H9 (cell line): ENCODE measurements around the gene ITPK1. TPM values are rescaled to one million over a fixed set of nuclear protein-coding genes. Genes with fewer than 3 reads are reported as not detected.

ENCODE experiments used
- DNase-seq: peaks from one replicate; pipeline ENCODE4 v3.0.0-alpha.2; 2017
- H2AFZ ChIP-seq: one replicate; pipeline ENCODE4 v1.6.1; 2013; ENCODE audit warnings: mild to moderate bottlenecking, low read length, control low read depth, moderate library complexity
- H2AK5ac ChIP-seq: 2 replicates; pipeline ENCODE4 v1.6.1; 2013; ENCODE audit warnings: low read length, control low read depth, mixed read lengths; ENCODE audit not compliant: insufficient read length
- H2BK120ac ChIP-seq: one replicate; pipeline ENCODE4 v1.6.1; 2013; ENCODE audit warnings: low read depth, mild to moderate bottlenecking, low read length, control low read depth, inconsistent platforms; ENCODE audit not compliant: poor library complexity, severe bottlenecking
- H2BK12ac ChIP-seq: 2 replicates; pipeline ENCODE4 v1.6.1; 2013; ENCODE audit warnings: low read length, control low read depth, mixed read lengths, low read depth; ENCODE audit not compliant: insufficient read length
- H2BK15ac ChIP-seq: 2 replicates; pipeline ENCODE4 v1.6.1; 2013; ENCODE audit warnings: low read depth, low read length, control low read depth
- H2BK20ac ChIP-seq: one replicate; pipeline ENCODE4 v1.6.1; 2013; ENCODE audit warnings: low read depth, mild to moderate bottlenecking, low read length, control low read depth, inconsistent platforms; ENCODE audit not compliant: poor library complexity, severe bottlenecking
- H2BK5ac ChIP-seq: 2 replicates; pipeline ENCODE4 v1.6.1; 2013; ENCODE audit warnings: low read length, control low read depth, mixed read lengths; ENCODE audit not compliant: insufficient read length
- H3K14ac ChIP-seq: 2 replicates; pipeline ENCODE4 v1.6.1; 2013; ENCODE audit warnings: low read length, control low read depth; ENCODE audit not compliant: insufficient read depth
- H3K18ac ChIP-seq: 2 replicates; pipeline ENCODE4 v1.6.1; 2013; ENCODE audit warnings: low read depth, mild to moderate bottlenecking, mixed read lengths, low read length, control low read depth; ENCODE audit not compliant: insufficient read length
- H3K23ac ChIP-seq: 2 replicates; pipeline ENCODE4 v1.6.1; 2013; ENCODE audit warnings: low read length, control low read depth, mixed read lengths, low read depth; ENCODE audit not compliant: insufficient read length
- H3K23me2 ChIP-seq: 2 replicates; pipeline ENCODE4 v1.6.1; 2013; ENCODE audit warnings: low read depth, mild to moderate bottlenecking, mixed read lengths, low read length, control low read depth; ENCODE audit not compliant: insufficient read length, poor library complexity, severe bottlenecking
- H3K27ac ChIP-seq: 2 replicates; pipeline ENCODE4 v1.5.1; 2013; ENCODE audit warnings: low read length, control low read depth, mixed read lengths, low read depth; ENCODE audit not compliant: insufficient read length
- H3K27me3 ChIP-seq: 2 replicates; pipeline ENCODE4 v1.6.1; 2013; ENCODE audit warnings: low read length, control low read depth, inconsistent platforms; ENCODE audit not compliant: insufficient read depth
- H3K4ac ChIP-seq: 2 replicates; pipeline ENCODE4 v1.6.1; 2013; ENCODE audit warnings: low read depth, mild to moderate bottlenecking, control low read depth, inconsistent platforms, low read length, moderate library complexity
- H3K4me1 ChIP-seq: 2 replicates; pipeline ENCODE4 v1.6.1; 2013; ENCODE audit warnings: low read length, control low read depth, inconsistent platforms; ENCODE audit not compliant: insufficient read depth
- H3K4me2 ChIP-seq: 2 replicates; pipeline ENCODE4 v1.6.1; 2013; ENCODE audit warnings: low read length, control low read depth, mixed read lengths; ENCODE audit not compliant: insufficient read length, insufficient read depth
- H3K56ac ChIP-seq: 2 replicates; pipeline ENCODE4 v1.6.1; 2013; ENCODE audit warnings: low read depth, mild to moderate bottlenecking, mixed read lengths, low read length, control low read depth; ENCODE audit not compliant: insufficient read length
- H3K79me1 ChIP-seq: 2 replicates; pipeline ENCODE4 v1.6.1; 2013; ENCODE audit warnings: low read depth, mild to moderate bottlenecking, moderate library complexity, low read length, control low read depth, inconsistent platforms; ENCODE audit not compliant: insufficient read depth, poor library complexity, severe bottlenecking
- H3K79me2 ChIP-seq: 2 replicates; pipeline ENCODE4 v1.6.1; 2013; ENCODE audit warnings: low read length, control low read depth, inconsistent platforms; ENCODE audit not compliant: insufficient read depth
- H3K9ac ChIP-seq: 2 replicates; pipeline ENCODE4 v1.6.1; 2013; ENCODE audit warnings: low read length, control low read depth, mixed read lengths; ENCODE audit not compliant: insufficient read length; ENCODE audit errors: extremely low read depth
- H3K9me3 ChIP-seq: one replicate; pipeline ENCODE4 v1.6.1; 2013; ENCODE audit warnings: low read depth, low read length, inconsistent platforms; ENCODE audit not compliant: control insufficient read depth
- H3T11ph ChIP-seq: one replicate; pipeline ENCODE4 v1.6.1; 2013; ENCODE audit warnings: mild to moderate bottlenecking, low read length, control low read depth, inconsistent platforms
- H4K20me1 ChIP-seq: one replicate; pipeline ENCODE4 v1.6.1; 2013; ENCODE audit not compliant: control insufficient read depth, insufficient read length, insufficient read depth
- H4K5ac ChIP-seq: 2 replicates; pipeline ENCODE4 v1.6.1; 2013; ENCODE audit warnings: low read depth, mild to moderate bottlenecking, mixed read lengths, low read length, control low read depth; ENCODE audit not compliant: insufficient read length
- H4K8ac ChIP-seq: replicated peaks from 2 replicates; pipeline ENCODE4 v1.6.1; 2013; ENCODE audit warnings: low read length, control low read depth, mixed read lengths, low read depth; ENCODE audit not compliant: insufficient read length
- H4K91ac ChIP-seq: 2 replicates; pipeline ENCODE4 v1.6.1; 2013; ENCODE audit warnings: low read depth, mild to moderate bottlenecking, moderate library complexity, mixed read lengths, low read length, control low read depth; ENCODE audit not compliant: insufficient read length
- H3K27ac Mint-ChIP-seq, 3 experiments: 2 replicates in 2 of 3; 3 replicates in 1 of 3; pipeline ENCODE4 v1.8.0; 2020 to 2021; ENCODE audit warnings: mixed read lengths in 3 of 3, mild to moderate bottlenecking in 1 of 3, moderate library complexity in 1 of 3
- H3K27me3 Mint-ChIP-seq: 2 replicates; pipeline ENCODE4 v1.8.0; 2021; ENCODE audit warnings: low read depth, mild to moderate bottlenecking, moderate library complexity, mixed read lengths
- H3K36me3 Mint-ChIP-seq, 3 experiments: 2 replicates in 2 of 3; 3 replicates in 1 of 3; pipeline ENCODE4 v1.8.0; 2020 to 2021; ENCODE audit warnings: low read depth in 3 of 3, mixed read lengths in 3 of 3; ENCODE audit not compliant: insufficient read depth in 1 of 3
- H3K4me1 Mint-ChIP-seq, 2 experiments: 2 replicates each; pipeline ENCODE4 v1.8.0; 2020; ENCODE audit warnings: mixed read lengths in 2 of 2
- H3K4me3 Mint-ChIP-seq, 2 experiments: 2 replicates in 1 of 2; 3 replicates in 1 of 2; pipeline ENCODE4 v1.8.0; 2020 to 2021; ENCODE audit warnings: mild to moderate bottlenecking in 2 of 2, mixed read lengths in 2 of 2, moderate library complexity in 1 of 2
- H3K9me3 Mint-ChIP-seq, 2 experiments: 2 replicates in 1 of 2; 3 replicates in 1 of 2; pipeline ENCODE4 v1.8.0; 2020; ENCODE audit warnings: mild to moderate bottlenecking in 2 of 2, mixed read lengths in 2 of 2, moderate library complexity in 1 of 2
- CTCF ChIP-seq: fragments of 200-600 bp; sonication (generic); conservative IDR thresholded peaks from 3 replicates; pipeline ENCODE4 v1.8.0; 2021; ENCODE audit warnings: antibody characterized with exemption, mild to moderate bottlenecking
- WGBS: extraction: QIAGEN DNeasy Blood & Tissue Kit; methylation state at CpG from one replicate; pipeline ENCODE4 v1.1.7; 2013; ENCODE audit warnings: missing lambda C conversion rate, low lambda C conversion rate, mixed read lengths; ENCODE audit not compliant: insufficient read length; ENCODE audit errors: extremely low coverage; 5-methylcytosine and 5-hydroxymethylcytosine counted together
- total RNA-seq: library from RNA; stranded (reverse); gene quantifications from 2 replicates; pipeline ENCODE4 v1.2.1, GENCODE V29; 2021

Gene ITPK1
- total RNA-seq, 1 experiment from 2014 or later, result 92.7 TPM

DNA sequence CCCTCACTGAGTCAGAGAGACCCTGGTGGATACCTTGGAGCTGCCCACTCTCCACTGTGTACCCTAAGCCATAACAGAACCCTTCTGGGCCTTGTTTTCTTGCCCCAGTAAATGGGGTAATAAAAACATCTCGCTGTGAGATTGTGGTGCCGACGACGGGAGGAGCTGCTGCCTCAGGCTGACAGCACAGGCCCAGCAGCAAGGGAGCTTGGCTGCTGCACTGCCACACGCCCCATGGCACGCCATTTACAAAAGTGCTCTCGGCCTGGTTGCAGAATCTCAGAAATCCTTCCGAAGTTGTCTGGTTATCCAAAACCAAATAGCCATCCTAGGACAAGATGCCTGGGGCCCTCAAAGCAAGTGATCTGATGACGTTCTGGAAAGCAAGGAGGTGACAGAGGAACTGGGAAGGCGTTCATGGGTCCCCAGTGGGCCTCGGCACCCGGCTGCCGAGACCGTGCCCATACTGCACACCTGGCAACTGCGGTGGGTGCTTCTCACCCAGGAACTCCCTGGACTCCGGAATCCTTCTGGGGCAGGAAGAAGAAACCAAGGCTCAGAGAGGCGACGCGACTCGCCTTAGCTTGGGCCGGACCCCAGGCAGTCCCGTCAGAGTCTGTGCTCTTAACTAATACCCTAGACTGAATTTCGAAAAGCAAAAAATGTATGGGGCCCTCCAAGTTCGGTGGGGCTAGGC is 166.1 kb downstream of the ITPK1 start:
- peak overlapping the region in 1 of 3 experiments; percentile 40; a peak in 3 of 7 replicates for H3K27ac Mint-ChIP-seq
- no peak overlapping the region for H3K27ac ChIP-seq
- no peak overlapping the region; the same call in 1 of the 2 replicates for H3K14ac ChIP-seq

More for the DNA sequence above, 166.1 kb downstream of the ITPK1 start:
- Histone ChIP-seq H3K79me1 (no peaks in the 10 kb centered on the region), H2BK120ac (no peak overlapping the region), H2BK12ac (no peak overlapping the region), H2BK15ac (no peak overlapping the region), H3K79me2 (no peaks in the 10 kb centered on the region), H3K9me3 (no peaks in the 10 kb centered on the region), H3K23ac (no peak overlapping the region), H2AFZ (no peak overlapping the region), H3K27me3 (no peaks in the 10 kb centered on the region), H2BK20ac (no peak overlapping the region), H3K9ac (no peak overlapping the region), H3K4me2 (no peak overlapping the region), H4K5ac (no peak overlapping the region), H3K4me1 (no peaks in the 10 kb centered on the region), H4K91ac (no peak overlapping the region), H3K23me2 (no peaks in the 10 kb centered on the region), H4K8ac (no peak overlapping the region), H3K18ac (no peak overlapping the region), H4K20me1 (no peaks in the 10 kb centered on the region), H2AK5ac (no peak overlapping the region), H3K56ac (no peak overlapping the region), H3T11ph (no peak overlapping the region), H3K4ac (no peak overlapping the region), H2BK5ac (no peak overlapping the region)
- no CpG with 5 or more reads among the region's 24 CpGs for WGBS
- H3K4me1 Mint-ChIP-seq, result peaks cover under 1% of the 10 kb centered on the region in 2 experiments; a peak in 3 of 4 replicates
- no peaks in the 10 kb centered on the region; a peak in 1 of 5 replicates for H3K9me3 Mint-ChIP-seq
- H3K4me3 Mint-ChIP-seq, result no peak overlapping the region
- peaks cover 17 to 37% (median 37%) of the 10 kb centered on the region in 3 experiments for H3K36me3 Mint-ChIP-seq
- H3K27me3 Mint-ChIP-seq, result peaks cover 2% of the 10 kb centered on the region; the same call in 1 of the 2 replicates
- no peak for TF ChIP-seq CTCF
- DNase-seq, result no peak
